SJSA1 (cell line): ENCODE measurements around the gene VPS8. TPM values are rescaled to one million over a fixed set of nuclear protein-coding genes. Genes with fewer than 3 reads are reported as not detected.

Experiments used
- DNase-seq, 2 experiments: peaks; one replicate each; pipeline ENCODE4 v3.0.0-alpha.2; 2015 to 2020; ENCODE audit warnings: low spot score in 2 of 2, low read depth in 1 of 2
- H3K27ac ChIP-seq: fragments of 250-450 bp; sonication (Bioruptor Pico); 2 replicates; pipeline ENCODE4 v1.5.1; 2020; ENCODE audit warnings: mild to moderate bottlenecking, moderate library complexity
- H3K27me3 ChIP-seq: fragments of 250-450 bp; sonication (Bioruptor Pico); replicated peaks from 2 replicates; pipeline ENCODE4 v1.5.1; 2020; ENCODE audit warnings: mild to moderate bottlenecking, moderate library complexity
- H3K36me3 ChIP-seq: fragments of 250-450 bp; sonication (Bioruptor Pico); 2 replicates; pipeline ENCODE4 v1.5.1; 2020; ENCODE audit warnings: mild to moderate bottlenecking
- H3K4me1 ChIP-seq: fragments of 250-450 bp; sonication (Bioruptor Pico); replicated peaks from 2 replicates; pipeline ENCODE4 v1.6.1; 2021; ENCODE audit warnings: mild to moderate bottlenecking
- H3K4me3 ChIP-seq: fragments of 250-450 bp; sonication (Bioruptor Pico); 2 replicates; pipeline ENCODE4 v1.5.1; 2020; ENCODE audit warnings: mild to moderate bottlenecking
- H3K9me3 ChIP-seq: fragments of 250-450 bp; sonication (Bioruptor Pico); replicated peaks from 2 replicates; pipeline ENCODE4 v1.5.1; 2020; ENCODE audit warnings: mild to moderate bottlenecking
- total RNA-seq: library from RNA; depleted of rRNA; stranded (reverse); fragments of >200 nt; shearing (Covaris generic); gene quantifications from 2 replicates; pipeline ENCODE4 v1.2.3, GENCODE V29; 2014

VPS8 gene
- total RNA-seq, 1 experiment from 2014 or later: 43.9 TPM

GRCh38 chr3:184912163-184912562, 100.2 kb downstream of the VPS8 start:
- H3K4me3 ChIP-seq: no peak overlapping the region

DNA sequence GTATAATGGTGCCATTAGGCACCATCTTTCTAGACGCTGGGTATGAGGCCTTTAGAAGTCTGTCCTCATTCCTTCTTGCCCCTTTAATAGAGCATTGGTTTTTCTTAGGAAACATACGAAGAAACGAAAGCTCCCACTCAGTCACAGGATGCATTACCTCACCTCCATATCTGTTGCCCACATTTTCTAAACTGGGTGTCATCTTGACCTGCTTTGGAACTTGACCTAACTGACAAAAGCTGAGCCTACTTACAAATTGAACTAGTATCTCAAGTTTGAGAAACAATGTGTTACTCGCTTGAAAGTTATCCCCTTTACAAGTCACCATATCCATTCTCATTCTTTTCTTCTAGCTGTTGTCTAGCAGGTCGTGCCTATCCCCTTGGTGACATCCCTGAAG, 102.7 kb downstream of the VPS8 start:
- Histone ChIP-seq H3K4me1 (no peaks in the 10 kb centered on the region), H3K9me3 (no peaks in the 10 kb centered on the region), H3K27ac (no peak overlapping the region), H3K4me3 (no peak overlapping the region), H3K36me3 (peaks cover 24% of the 10 kb centered on the region; the same call in 1 of the 2 replicates), H3K27me3 (no peaks in the 10 kb centered on the region)
- DNase-seq: no peak

More at GRCh38 chr3:184912163-184912562, 100.2 kb downstream of the VPS8 start:
- H3K27ac ChIP-seq: no peak overlapping the region
- no peaks in the 10 kb centered on the region for H3K4me1 ChIP-seq
- H3K9me3 ChIP-seq: no peaks in the 10 kb centered on the region; the same call in 1 of the 2 replicates
- no peak for DNase-seq
- peaks cover 14% of the 10 kb centered on the region; the same call in 1 of the 2 replicates for H3K36me3 ChIP-seq
- no peaks in the 10 kb centered on the region for H3K27me3 ChIP-seq

GRCh38 chr3:184918750-184919149, 106.8 kb downstream of the VPS8 start:
- H3K9me3 ChIP-seq: no peaks in the 10 kb centered on the region
- H3K4me1 ChIP-seq: no peaks in the 10 kb centered on the region
- no peak overlapping the region for H3K27ac ChIP-seq
- no peak overlapping the region for H3K4me3 ChIP-seq
- H3K27me3 ChIP-seq: no peaks in the 10 kb centered on the region
- H3K36me3 ChIP-seq: peaks cover 42% of the 10 kb centered on the region
- no peak for DNase-seq

DNA sequence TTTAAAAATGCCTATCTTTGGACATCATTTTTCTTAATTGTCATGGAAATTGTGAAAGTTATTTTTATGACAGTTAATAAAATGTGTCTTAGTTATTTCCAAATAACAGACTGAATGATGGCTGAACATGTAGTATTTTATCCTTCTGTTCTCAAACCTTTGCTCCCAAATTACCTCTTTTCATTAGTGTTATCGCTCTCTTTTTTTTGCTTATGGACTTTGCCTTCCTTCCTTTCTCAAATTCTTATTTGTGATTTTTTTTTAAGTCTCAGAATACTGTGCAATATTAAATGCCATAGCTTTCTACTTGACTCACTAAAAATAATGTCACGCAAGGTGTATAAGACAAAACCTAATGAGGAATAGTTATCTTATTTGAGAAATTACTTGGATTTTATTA, 107.7 kb downstream of the VPS8 start:
- H3K4me1 ChIP-seq: no peaks in the 10 kb centered on the region
- H3K27me3 ChIP-seq: no peaks in the 10 kb centered on the region
- no peaks in the 10 kb centered on the region for H3K9me3 ChIP-seq
- no peak overlapping the region for H3K27ac ChIP-seq
- no peak for DNase-seq
- peaks cover 42% of the 10 kb centered on the region for H3K36me3 ChIP-seq
- H3K4me3 ChIP-seq: no peak overlapping the region

DNA sequence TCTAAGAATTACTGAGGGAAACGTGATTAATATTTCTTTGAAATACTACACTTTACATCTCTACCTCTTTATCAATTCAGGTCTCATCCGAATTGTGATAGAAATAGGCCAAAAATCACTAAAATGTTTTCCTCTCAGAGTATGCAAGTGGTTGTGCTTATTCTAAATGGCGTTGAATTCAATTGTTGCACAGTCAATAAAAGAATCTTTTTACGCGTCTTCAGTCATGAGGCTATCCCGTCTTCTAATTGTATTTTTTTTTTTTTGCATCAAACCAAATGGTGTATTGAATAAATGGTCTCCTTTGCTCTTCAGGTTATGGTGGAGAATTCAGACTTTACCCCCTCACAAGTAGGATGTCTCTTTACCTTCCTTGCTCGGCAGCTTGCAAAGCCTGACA, 112.6 kb downstream of the VPS8 start:
- Histone ChIP-seq H3K27me3 (no peaks in the 10 kb centered on the region), H3K36me3 (peaks cover 33% of the 10 kb centered on the region), H3K4me1 (no peaks in the 10 kb centered on the region), H3K27ac (no peak overlapping the region), H3K4me3 (no peak overlapping the region), H3K9me3 (no peaks in the 10 kb centered on the region)
- DNase-seq: no peak

DNA sequence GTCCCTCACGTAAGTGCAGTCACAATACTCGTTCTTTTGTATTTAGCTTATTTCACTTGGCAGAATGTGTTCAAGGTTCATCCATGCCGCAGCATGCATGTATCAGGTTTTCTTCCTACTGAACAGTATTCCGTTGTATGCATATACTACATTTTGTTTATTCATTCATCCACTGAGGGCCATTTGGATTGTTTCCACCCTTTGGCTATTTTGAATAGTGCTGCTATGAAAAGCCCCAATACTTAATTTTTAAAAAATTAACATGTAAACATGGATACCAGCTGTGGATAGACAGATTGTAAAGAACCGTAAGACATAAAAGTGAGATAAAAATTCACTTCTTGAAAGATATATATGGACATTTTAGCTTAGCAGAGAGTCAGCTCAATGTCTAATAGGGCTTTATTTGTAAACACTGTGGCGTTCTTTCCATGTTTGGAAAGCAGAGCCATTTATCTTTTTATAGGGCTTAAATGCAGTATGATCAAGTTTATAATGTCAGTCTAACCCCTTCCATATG, 115.9 kb downstream of the VPS8 start:
- H3K27me3 ChIP-seq: no peaks in the 10 kb centered on the region

DNA sequence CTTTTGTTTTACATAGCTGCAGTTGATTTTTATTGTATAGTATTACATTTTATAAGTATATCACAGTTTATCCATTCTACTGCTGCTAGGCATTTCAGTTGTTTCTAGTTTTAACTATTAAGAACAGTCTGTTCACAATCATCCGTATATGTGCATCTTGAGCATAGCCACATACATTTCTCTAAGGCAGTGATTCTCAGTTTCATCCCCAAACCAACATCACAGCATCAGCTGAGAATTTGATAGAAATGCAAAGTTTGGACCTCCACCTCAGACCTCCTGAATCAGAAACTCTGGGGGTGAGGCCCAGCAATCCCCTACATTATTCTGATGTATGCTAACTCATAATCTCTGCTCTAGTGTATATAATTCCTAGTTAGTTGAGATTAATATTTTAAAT, 120.8 kb downstream of the VPS8 start:
- no peak overlapping the region for H3K27ac ChIP-seq
- H3K9me3 ChIP-seq: no peaks in the 10 kb centered on the region
- no peak overlapping the region for H3K4me3 ChIP-seq
- H3K36me3 ChIP-seq: peaks cover 20% of the 10 kb centered on the region
- H3K27me3 ChIP-seq: no peaks in the 10 kb centered on the region
- no peaks in the 10 kb centered on the region for H3K4me1 ChIP-seq
- no peak for DNase-seq

More for the DNA sequence above, 115.9 kb downstream of the VPS8 start:
- H3K36me3 ChIP-seq: peaks cover 30% of the 10 kb centered on the region
- no peak overlapping the region for H3K27ac ChIP-seq
- no peaks in the 10 kb centered on the region for H3K4me1 ChIP-seq
- DNase-seq: no peak
- H3K9me3 ChIP-seq: no peaks in the 10 kb centered on the region
- H3K4me3 ChIP-seq: no peak overlapping the region

DNA sequence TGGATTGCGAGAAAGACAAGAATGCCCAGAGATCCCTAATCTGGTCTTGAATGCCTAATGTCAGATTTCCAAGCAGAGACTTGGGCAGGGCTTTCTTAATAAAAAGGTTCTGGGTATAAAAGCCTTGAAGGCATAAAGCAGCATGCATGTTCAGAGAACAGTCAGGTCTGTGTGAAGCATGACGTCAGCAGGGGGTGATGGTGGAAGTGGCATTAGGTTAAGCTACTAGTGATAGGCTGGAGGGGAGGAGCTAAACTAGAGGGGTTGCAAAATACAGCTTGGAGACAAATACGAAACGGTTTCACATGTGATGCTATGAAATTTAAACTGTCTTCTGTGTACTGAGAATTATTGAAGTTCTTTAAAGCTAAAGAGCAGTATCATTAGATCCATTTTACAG, 125.6 kb downstream of the VPS8 start:
- Histone ChIP-seq H3K9me3 (no peaks in the 10 kb centered on the region), H3K27me3 (no peaks in the 10 kb centered on the region), H3K4me1 (no peaks in the 10 kb centered on the region), H3K27ac (no peak overlapping the region), H3K4me3 (no peak overlapping the region), H3K36me3 (peaks cover 7% of the 10 kb centered on the region)
- DNase-seq: no peak

- no peaks in the 10 kb centered on the region for H3K27me3 ChIP-seq
- no peak overlapping the region for H3K4me3 ChIP-seq
- no peak overlapping the region for H3K27ac ChIP-seq
- H3K9me3 ChIP-seq: no peaks in the 10 kb centered on the region
- peaks cover under 1% of the 10 kb centered on the region for H3K36me3 ChIP-seq
- no peaks in the 10 kb centered on the region for H3K4me1 ChIP-seq
- DNase-seq: no peak
Measured at GRCh38 chr3:184941408-184941807, 129.4 kb downstream of the VPS8 start.

DNA sequence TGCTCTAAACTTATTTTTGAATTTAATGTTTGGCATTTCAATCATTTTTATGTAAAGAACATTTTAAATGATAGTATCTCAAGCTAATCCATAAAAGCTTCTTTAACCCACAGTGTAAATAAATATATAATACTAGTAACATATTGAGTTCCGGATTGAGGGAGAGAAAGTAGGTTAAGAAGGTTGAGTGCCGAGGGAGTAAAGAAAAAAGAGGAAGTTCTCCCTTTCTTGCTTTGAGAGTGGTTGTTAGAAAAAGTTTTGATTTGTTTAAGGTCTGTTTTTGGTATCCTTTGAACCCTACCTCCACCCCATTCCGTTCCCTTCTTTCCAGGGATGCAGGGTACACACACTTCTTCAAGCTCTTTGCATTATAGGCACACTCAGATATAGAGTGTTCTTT, 130.8 kb downstream of the VPS8 start:
- no peaks in the 10 kb centered on the region for H3K4me1 ChIP-seq
- no peaks in the 10 kb centered on the region for H3K27me3 ChIP-seq
- no peak overlapping the region for H3K27ac ChIP-seq
- H3K4me3 ChIP-seq: no peak overlapping the region
- H3K9me3 ChIP-seq: no peaks in the 10 kb centered on the region
- no peaks in the 10 kb centered on the region; the same call in 1 of the 2 replicates for H3K36me3 ChIP-seq
- no peak for DNase-seq

DNA sequence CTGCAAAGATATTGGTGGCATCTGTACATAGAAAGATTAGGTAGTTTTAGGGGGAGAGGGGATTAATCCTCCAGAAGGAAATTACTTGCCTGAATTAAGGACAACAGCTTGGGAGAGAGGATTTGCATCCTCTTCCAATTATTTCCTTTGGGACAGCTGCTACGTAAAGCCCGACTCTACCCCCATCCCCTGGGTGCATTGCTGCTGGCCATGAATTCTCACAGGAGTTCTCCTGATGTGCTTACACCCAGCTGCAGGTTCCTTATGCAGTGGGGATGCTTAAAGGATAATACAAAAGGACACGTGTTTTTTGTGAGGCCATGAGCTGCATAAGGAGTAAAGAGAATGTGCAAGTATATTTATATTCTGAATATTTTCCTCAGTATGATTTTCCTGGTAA, 132.3 kb downstream of the VPS8 start:
- DNase-seq: no peak
- H3K36me3 ChIP-seq: no peaks in the 10 kb centered on the region; the same call in 1 of the 2 replicates
- H3K4me3 ChIP-seq: no peak overlapping the region
- H3K27ac ChIP-seq: no peak overlapping the region
- H3K9me3 ChIP-seq: no peaks in the 10 kb centered on the region
- H3K27me3 ChIP-seq: no peaks in the 10 kb centered on the region
- H3K4me1 ChIP-seq: no peaks in the 10 kb centered on the region

DNA sequence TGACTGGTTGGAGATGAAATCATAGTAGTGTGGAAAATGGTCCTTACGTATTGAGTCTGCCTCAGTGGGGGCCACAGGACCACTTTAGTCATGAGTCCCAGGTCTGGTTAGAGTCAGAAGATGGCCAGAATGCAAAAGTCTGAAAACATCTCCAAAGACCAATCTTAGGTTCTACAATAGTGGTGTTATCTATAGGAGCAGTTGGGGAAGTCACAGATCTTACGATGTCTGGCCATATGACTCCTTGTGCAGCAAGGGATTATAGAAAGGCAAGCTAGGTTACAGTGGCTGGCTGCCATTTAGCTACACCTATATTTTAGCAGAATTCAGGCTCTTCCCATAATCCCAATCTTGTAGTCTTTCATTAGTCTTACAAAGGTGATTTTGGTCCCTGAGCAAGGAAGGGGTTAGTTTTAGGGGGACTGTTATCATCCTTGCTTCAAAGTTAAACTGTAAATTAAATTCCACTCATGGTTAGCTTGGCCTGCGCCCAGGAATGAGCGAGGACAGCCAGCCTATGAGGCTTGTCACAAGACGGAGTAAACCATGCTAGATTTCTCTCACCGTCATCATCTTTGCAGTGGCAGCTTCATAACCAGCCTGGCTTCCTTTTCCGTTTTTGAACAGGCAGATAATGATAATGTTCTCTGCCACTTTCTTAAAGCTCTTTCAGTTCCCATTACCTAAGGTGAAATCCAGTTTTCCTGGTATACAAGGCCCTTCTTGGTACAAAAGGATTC, 134.1 kb downstream of the VPS8 start:
- H3K9me3 ChIP-seq: no peaks in the 10 kb centered on the region
- H3K36me3 ChIP-seq: peaks cover 2% of the 10 kb centered on the region; the same call in 1 of the 2 replicates
- no peaks in the 10 kb centered on the region for H3K4me1 ChIP-seq
- no peaks in the 10 kb centered on the region for H3K27me3 ChIP-seq
- no peak overlapping the region for H3K4me3 ChIP-seq
- H3K27ac ChIP-seq: no peak overlapping the region
- DNase-seq: no peak

GRCh38 chr3:184946917-184947316, 135.0 kb downstream of the VPS8 start:
- Histone ChIP-seq H3K27me3 (no peaks in the 10 kb centered on the region), H3K36me3 (peaks cover 2% of the 10 kb centered on the region; the same call in 1 of the 2 replicates), H3K4me1 (no peaks in the 10 kb centered on the region), H3K9me3 (no peaks in the 10 kb centered on the region), H3K4me3 (no peak overlapping the region), H3K27ac (no peak overlapping the region)
- no peak for DNase-seq

- H3K4me3 ChIP-seq: no peak overlapping the region
- H3K27ac ChIP-seq: no peak overlapping the region
- H3K9me3 ChIP-seq: no peaks in the 10 kb centered on the region
- no peaks in the 10 kb centered on the region for H3K27me3 ChIP-seq
- H3K36me3 ChIP-seq: peaks cover 2% of the 10 kb centered on the region; the same call in 1 of the 2 replicates
- H3K4me1 ChIP-seq: no peaks in the 10 kb centered on the region
- no peak for DNase-seq
Measured at GRCh38 chr3:184949251-184949965, 137.4 kb downstream of the VPS8 start.
